Measurements from ENCODE around the gene SEPTIN5.

DNA sequence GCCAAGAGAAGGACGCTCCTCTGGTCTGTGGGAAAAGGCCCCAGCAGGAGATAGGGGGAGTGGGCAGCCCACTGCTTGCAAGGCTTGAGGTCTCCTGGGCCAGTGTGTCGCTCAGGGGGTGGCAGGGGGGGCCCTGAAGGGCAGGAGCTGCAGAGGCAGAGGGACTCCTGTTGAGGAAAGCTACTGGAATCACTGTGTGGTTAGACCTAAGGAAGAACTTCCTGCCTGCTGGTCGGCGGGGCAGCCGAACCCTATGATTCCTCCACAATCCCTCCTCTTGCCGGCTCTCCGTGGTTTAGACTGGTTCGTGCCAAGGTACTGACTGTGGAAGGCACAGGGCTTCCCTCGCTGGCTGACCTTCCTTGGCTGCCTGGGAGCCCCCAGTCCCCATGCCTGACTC, 15.2 kb downstream of the SEPTIN5 start:
- TF ChIP-seq, protein P1, sequence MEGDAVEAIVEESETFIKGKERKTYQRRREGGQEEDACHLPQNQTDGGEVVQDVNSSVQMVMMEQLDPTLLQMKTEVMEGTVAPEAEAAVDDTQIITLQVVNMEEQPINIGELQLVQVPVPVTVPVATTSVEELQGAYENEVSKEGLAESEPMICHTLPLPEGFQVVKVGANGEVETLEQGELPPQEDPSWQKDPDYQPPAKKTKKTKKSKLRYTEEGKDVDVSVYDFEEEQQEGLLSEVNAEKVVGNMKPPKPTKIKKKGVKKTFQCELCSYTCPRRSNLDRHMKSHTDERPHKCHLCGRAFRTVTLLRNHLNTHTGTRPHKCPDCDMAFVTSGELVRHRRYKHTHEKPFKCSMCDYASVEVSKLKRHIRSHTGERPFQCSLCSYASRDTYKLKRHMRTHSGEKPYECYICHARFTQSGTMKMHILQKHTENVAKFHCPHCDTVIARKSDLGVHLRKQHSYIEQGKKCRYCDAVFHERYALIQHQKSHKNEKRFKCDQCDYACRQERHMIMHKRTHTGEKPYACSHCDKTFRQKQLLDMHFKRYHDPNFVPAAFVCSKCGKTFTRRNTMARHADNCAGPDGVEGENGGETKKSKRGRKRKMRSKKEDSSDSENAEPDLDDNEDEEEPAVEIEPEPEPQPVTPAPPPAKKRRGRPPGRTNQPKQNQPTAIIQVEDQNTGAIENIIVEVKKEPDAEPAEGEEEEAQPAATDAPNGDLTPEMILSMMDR (conservative IDR thresholded peaks at IDR 0.05; ENCODE audit: low read length), result no peak
- TF ChIP-seq EZH2phosphoT487 (IDR thresholded peaks at IDR 0.05; ENCODE audit: borderline replicate concordance), result no peak
